WI38 (cell line): ENCODE data around the gene FHAD1.

Experiments
- H3K4me3 ChIP-seq: 2 replicates; pipeline ENCODE4 v1.5.1; 2011; ENCODE audit warnings: low read depth, mild to moderate bottlenecking, control low read depth, low read length
- CTCF ChIP-seq: IDR thresholded peaks from 2 replicates; pipeline ENCODE4 v1.5.1; 2012; ENCODE audit warnings: low read depth, mild to moderate bottlenecking, control low read depth, low read length

FHAD1 gene

GRCh38 chr1:15445390-15446122, 198.5 kb downstream of the FHAD1 start:
- H3K4me3 ChIP-seq: no peak overlapping the region
- no peak for TF ChIP-seq CTCF

- TF ChIP-seq CTCF: no peak
- H3K4me3 ChIP-seq: no peak overlapping the region
These were observed 199.2 kb downstream of the FHAD1 start for GRCh38 chr1:15446212-15446611.
